ENCODE data around the gene PTPRC. TPM values are rescaled to one million over a fixed set of nuclear protein-coding genes. Genes with fewer than 3 reads are reported as not detected.

PTPRC gene
- total and polyA plus RNA-seq, 9 donors, result 1.9 to 17.5 (median 6.9) TPM

- WGBS, 3 donors, result 88 to 96% (median 91%) methylated on average over 2 of the region's 2 CpGs
Measured at GRCh38 chr1:198747127-198747526, 108.3 kb downstream of the PTPRC start.

GRCh38 chr1:198749279-198749678, 110.4 kb downstream of the PTPRC start:
- Histone ChIP-seq H3K9me3 (no peaks in the 10 kb centered on the region), H3K27ac (no peak overlapping the region), H3K4me1 (ENCODE audit: insufficient read depth) (no peaks in the 10 kb centered on the region), H3K36me3 (no peaks in the 10 kb centered on the region), H3K27me3 (no peaks in the 10 kb centered on the region), H3K4me3 (no peak overlapping the region)
- WGBS, 3 donors, result 93 to 96% (median 93%) methylated on average over 1 of the region's 1 CpG
- TF ChIP-seq CTCF (IDR thresholded peaks at IDR 0.05) (no peak), POLR2A (IDR thresholded peaks at IDR 0.05) (no peak), EP300 (IDR thresholded peaks at IDR 0.05) (no peak)
- DNase-seq, result no peak
- intact Hi-C loops (cut with DNase I), result no loop called here

More at GRCh38 chr1:198747127-198747526, 108.3 kb downstream of the PTPRC start:
- no peaks in the 10 kb centered on the region for H3K9me3 ChIP-seq
- H3K4me3 ChIP-seq, result no peak overlapping the region
- DNase-seq, result no peak
- intact Hi-C loops (cut with DNase I), result no loop called here
- TF ChIP-seq EP300 (IDR thresholded peaks at IDR 0.05) (no peak), POLR2A (IDR thresholded peaks at IDR 0.05) (no peak), CTCF (IDR thresholded peaks at IDR 0.05) (no peak)
- no peaks in the 10 kb centered on the region for H3K27me3 ChIP-seq
- H3K4me1 ChIP-seq (ENCODE audit: insufficient read depth), result no peaks in the 10 kb centered on the region
- no peaks in the 10 kb centered on the region for H3K36me3 ChIP-seq
- H3K27ac ChIP-seq, result no peak overlapping the region

GRCh38 chr1:198750081-198750480, 111.2 kb downstream of the PTPRC start:
- 82 to 86% (median 84%) methylated on average over 3 of the region's 3 CpGs for WGBS, 3 donors
- TF ChIP-seq CTCF (IDR thresholded peaks at IDR 0.05) (no peak), EP300 (IDR thresholded peaks at IDR 0.05) (no peak), POLR2A (IDR thresholded peaks at IDR 0.05) (no peak)
- H3K36me3 ChIP-seq, result no peaks in the 10 kb centered on the region
- H3K4me1 ChIP-seq (ENCODE audit: insufficient read depth), result no peaks in the 10 kb centered on the region
- intact Hi-C loops (cut with DNase I), result no loop called here
- no peaks in the 10 kb centered on the region for H3K27me3 ChIP-seq
- H3K9me3 ChIP-seq, result no peaks in the 10 kb centered on the region
- no peak for DNase-seq
- H3K4me3 ChIP-seq, result no peak overlapping the region
- H3K27ac ChIP-seq, result no peak overlapping the region

- no peak overlapping the region for H3K27ac ChIP-seq
- DNase-seq, result no peak
- TF ChIP-seq CTCF (IDR thresholded peaks at IDR 0.05) (no peak), EP300 (IDR thresholded peaks at IDR 0.05) (no peak), POLR2A (IDR thresholded peaks at IDR 0.05) (no peak)
Measured at GRCh38 chr1:198751741-198752140, 112.9 kb downstream of the PTPRC start.

More at GRCh38 chr1:198751741-198752140, 112.9 kb downstream of the PTPRC start:
- no peaks in the 10 kb centered on the region for H3K27me3 ChIP-seq
- intact Hi-C loops (cut with DNase I), result no loop called here
- WGBS, 3 donors, result 59 to 72% (median 64%) methylated on average over 3 of the region's 3 CpGs
- H3K4me1 ChIP-seq (ENCODE audit: insufficient read depth), result no peaks in the 10 kb centered on the region
- no peak overlapping the region for H3K4me3 ChIP-seq
- no peaks in the 10 kb centered on the region for H3K36me3 ChIP-seq
- no peaks in the 10 kb centered on the region for H3K9me3 ChIP-seq

Measured in ovary (tissue), 9 donors.